ENCODE data around the gene RANBP10. TPM values are rescaled to one million over a fixed set of nuclear protein-coding genes. Genes with fewer than 3 reads are reported as not detected.

Gene RANBP10
- polyA plus RNA-seq, 3 donors from 2014 or later, result 2.6 to 12.4 (median 7.9) TPM

- Mint-ChIP-seq H3K27ac (no peak overlapping the region), H3K27me3 (ENCODE audit: low read depth in 3 of 3) (peaks cover 0 to 2% (median 0%) of the 10 kb centered on the region in 3 donors), H3K36me3 (no peaks in the 10 kb centered on the region), H3K4me1 (peaks cover 18 to 21% of the 10 kb centered on the region in 2 donors), H3K9me3 (no peaks in the 10 kb centered on the region), H3K4me3 (no peak overlapping the region)
- DNase-seq, result no peak
These were observed 23.6 kb downstream of the RANBP10 start for GRCh38 chr16:67782567-67783352.

- H3K4me3 Mint-ChIP-seq, result peak overlapping the region in 1 of 5 donors; percentile 3
- no peaks in the 10 kb centered on the region for H3K9me3 Mint-ChIP-seq
- peak overlapping the region; percentile 64 to 87 (median 82) for H3K27ac Mint-ChIP-seq
- H3K4me1 Mint-ChIP-seq, result peaks cover 18 to 24% of the 10 kb centered on the region in 2 donors
- DNase-seq, result no peak
- H3K36me3 Mint-ChIP-seq, result no peaks in the 10 kb centered on the region
- H3K27me3 Mint-ChIP-seq (ENCODE audit: low read depth in 3 of 3), result peaks cover 0 to 2% (median 0%) of the 10 kb centered on the region in 3 donors
These were observed 24.8 kb downstream of the RANBP10 start for GRCh38 chr16:67781565-67781921.

- Mint-ChIP-seq H3K4me1 (peaks cover 18 to 23% of the 10 kb centered on the region in 2 donors), H3K27ac (peak overlapping the region; percentile 64 to 87 (median 82)), H3K9me3 (no peaks in the 10 kb centered on the region), H3K27me3 (ENCODE audit: low read depth in 3 of 3) (peaks cover 0 to 2% (median 0%) of the 10 kb centered on the region in 3 donors), H3K4me3 (peak overlapping the region in 1 of 5 donors; percentile 3), H3K36me3 (no peaks in the 10 kb centered on the region)
- no peak for DNase-seq
These were observed 25.4 kb downstream of the RANBP10 start for GRCh38 chr16:67780847-67781564.

DNA sequence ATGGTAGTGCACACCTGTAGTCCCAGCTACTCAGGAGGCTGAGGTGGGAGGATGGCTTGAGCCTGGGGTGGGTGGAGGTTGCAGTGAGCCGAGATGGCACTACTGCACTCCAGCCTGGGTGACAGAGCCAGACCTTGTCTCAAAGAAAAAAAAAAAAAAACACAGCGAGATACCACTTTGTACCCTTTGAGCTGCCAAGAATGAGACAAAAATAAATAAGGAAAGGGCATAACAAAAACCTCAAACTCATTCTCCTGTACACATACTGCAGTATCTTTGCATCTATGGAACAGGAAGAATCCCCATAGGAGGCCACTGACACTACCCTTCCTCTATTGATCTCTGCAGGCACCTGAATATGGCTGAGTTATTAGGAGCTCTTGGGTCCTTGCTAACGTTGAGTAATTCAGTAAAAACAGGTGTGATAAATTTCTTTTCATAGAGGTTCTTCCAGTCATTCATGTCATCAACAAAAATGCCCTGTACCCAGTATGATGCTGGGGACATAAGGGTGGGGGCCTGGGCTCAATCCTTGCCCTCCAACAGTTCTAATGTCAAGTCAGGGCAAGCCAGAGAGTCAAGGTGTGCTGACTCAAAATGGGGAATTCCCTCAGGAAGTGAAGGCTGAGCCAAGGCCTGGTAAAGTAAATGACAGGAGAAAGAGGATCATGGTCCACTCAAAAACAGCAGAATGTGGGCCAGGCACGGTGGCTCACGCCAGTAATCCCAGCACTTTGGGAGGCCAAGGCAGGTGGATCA lies 26.9 kb downstream of the RANBP10 start:
- Mint-ChIP-seq H3K9me3 (no peaks in the 10 kb centered on the region), H3K27ac (peak overlapping the region in 2 of 6 donors; percentile 4 to 67), H3K27me3 (ENCODE audit: low read depth in 3 of 3) (peaks cover 0 to 2% (median 0%) of the 10 kb centered on the region in 3 donors), H3K36me3 (no peaks in the 10 kb centered on the region), H3K4me3 (no peak overlapping the region), H3K4me1 (peaks cover 23 to 24% of the 10 kb centered on the region in 2 donors)
- DNase-seq, result no peak

- DNase-seq, result no peak
- Mint-ChIP-seq H3K27me3 (ENCODE audit: low read depth in 3 of 3) (peaks cover 0 to 2% (median 0%) of the 10 kb centered on the region in 3 donors), H3K4me3 (no peak overlapping the region), H3K27ac (no peak overlapping the region), H3K9me3 (no peaks in the 10 kb centered on the region), H3K36me3 (peaks cover 0 to 6% (median under 1%) of the 10 kb centered on the region in 3 donors), H3K4me1 (peaks cover 8 to 10% of the 10 kb centered on the region in 2 donors)
These were observed 31.1 kb downstream of the RANBP10 start for GRCh38 chr16:67775273-67775672.

GRCh38 chr16:67774457-67774853 lies 31.9 kb downstream of the RANBP10 start:
- Mint-ChIP-seq H3K27me3 (ENCODE audit: low read depth in 3 of 3) (peaks cover 0 to 2% (median 0%) of the 10 kb centered on the region in 3 donors), H3K4me1 (peaks cover 5 to 7% of the 10 kb centered on the region in 2 donors), H3K4me3 (no peak overlapping the region), H3K36me3 (peaks cover 0 to 12% (median 4%) of the 10 kb centered on the region in 3 donors), H3K27ac (no peak overlapping the region), H3K9me3 (no peaks in the 10 kb centered on the region)
- no peak for DNase-seq

- H3K27ac Mint-ChIP-seq, result no peak overlapping the region
- H3K4me1 Mint-ChIP-seq, result peaks cover 5 to 7% of the 10 kb centered on the region in 2 donors
- H3K4me3 Mint-ChIP-seq, result no peak overlapping the region
- peaks cover 0 to 12% (median 4%) of the 10 kb centered on the region in 3 donors for H3K36me3 Mint-ChIP-seq
- no peak for DNase-seq
- peaks cover 0 to 2% (median 0%) of the 10 kb centered on the region in 3 donors for H3K27me3 Mint-ChIP-seq (ENCODE audit: low read depth in 3 of 3)
- no peaks in the 10 kb centered on the region for H3K9me3 Mint-ChIP-seq
These were observed 32.5 kb downstream of the RANBP10 start for GRCh38 chr16:67773569-67774456.

DNA sequence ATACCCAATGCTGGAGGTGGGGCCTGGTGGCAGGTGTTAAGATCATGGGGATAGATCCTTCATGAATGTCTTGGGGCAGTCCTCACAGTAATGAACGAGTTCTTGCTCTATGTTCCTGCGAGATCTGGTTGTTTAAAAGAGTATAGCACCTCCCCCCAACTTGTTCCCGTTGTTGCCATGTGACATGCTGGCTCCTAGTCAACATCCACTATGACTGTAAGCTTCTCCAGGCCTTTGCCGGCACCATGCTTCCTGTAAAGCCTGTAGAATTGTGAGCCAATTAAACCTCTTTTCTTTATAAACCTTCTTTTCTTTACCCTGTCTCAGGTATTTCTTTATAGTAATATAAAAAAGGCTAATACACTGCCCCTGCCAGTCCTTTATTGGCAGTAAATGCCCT lies 33.3 kb downstream of the RANBP10 start:
- Mint-ChIP-seq H3K27me3 (ENCODE audit: low read depth in 3 of 3) (peaks cover 0 to 2% (median 0%) of the 10 kb centered on the region in 3 donors), H3K4me3 (no peak overlapping the region), H3K9me3 (no peaks in the 10 kb centered on the region), H3K36me3 (peaks cover 0 to 12% (median 4%) of the 10 kb centered on the region in 3 donors), H3K27ac (no peak overlapping the region), H3K4me1 (peaks cover 5 to 7% of the 10 kb centered on the region in 2 donors)
- DNase-seq, result no peak

- no peaks in the 10 kb centered on the region for H3K9me3 Mint-ChIP-seq
- DNase-seq, result no peak
- peaks cover 0 to 16% (median 4%) of the 10 kb centered on the region in 3 donors for H3K36me3 Mint-ChIP-seq
- H3K4me1 Mint-ChIP-seq, result peaks cover 1 to 7% of the 10 kb centered on the region in 2 donors
- H3K27me3 Mint-ChIP-seq (ENCODE audit: low read depth in 3 of 3), result peaks cover 0 to 2% (median 0%) of the 10 kb centered on the region in 3 donors
- no peak overlapping the region for H3K4me3 Mint-ChIP-seq
- H3K27ac Mint-ChIP-seq, result no peak overlapping the region
These were observed 35.9 kb downstream of the RANBP10 start for GRCh38 chr16:67770346-67770991.

DNA sequence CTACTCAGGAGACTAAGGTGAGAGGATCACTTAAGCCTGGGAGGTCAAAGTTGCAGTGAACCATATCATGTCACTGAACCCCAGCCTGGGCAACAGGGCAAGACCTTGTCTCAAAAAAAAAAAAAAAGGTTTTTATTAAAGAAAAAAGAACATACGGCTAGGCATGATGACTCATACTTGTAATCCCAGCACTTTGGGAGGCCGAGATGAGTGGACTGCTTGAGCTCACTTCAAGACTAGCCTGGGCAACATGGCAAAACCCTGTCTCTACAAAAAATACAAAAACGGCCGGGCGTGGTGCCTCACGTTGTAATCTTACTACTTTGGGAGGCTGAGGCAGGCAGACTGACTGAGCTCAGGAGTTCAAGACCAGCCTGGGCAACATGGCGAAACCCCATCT lies 38.4 kb downstream of the RANBP10 start:
- H3K36me3 Mint-ChIP-seq, result peaks cover 0 to 16% (median 4%) of the 10 kb centered on the region in 3 donors

GRCh38 chr16:67766291-67766690 lies 40.1 kb downstream of the RANBP10 start:
- H3K36me3 Mint-ChIP-seq, result peaks cover 0 to 14% (median 8%) of the 10 kb centered on the region in 3 donors

More for the DNA sequence above, 38.4 kb downstream of the RANBP10 start:
- peaks cover 0 to 1% of the 10 kb centered on the region in 2 donors for H3K4me1 Mint-ChIP-seq
- H3K27ac Mint-ChIP-seq, result no peak overlapping the region
- no peaks in the 10 kb centered on the region for H3K27me3 Mint-ChIP-seq (ENCODE audit: low read depth in 3 of 3)
- H3K9me3 Mint-ChIP-seq, result no peaks in the 10 kb centered on the region
- no peak for DNase-seq
- H3K4me3 Mint-ChIP-seq, result no peak overlapping the region

GRCh38 chr16:67764158-67764667 lies 42.1 kb downstream of the RANBP10 start:
- H3K9me3 Mint-ChIP-seq, result no peaks in the 10 kb centered on the region
- peaks cover 0 to 4% (median 4%) of the 10 kb centered on the region in 3 donors for H3K36me3 Mint-ChIP-seq
- DNase-seq, result no peak
- H3K27me3 Mint-ChIP-seq (ENCODE audit: low read depth in 3 of 3), result peaks cover 0 to 5% (median 0%) of the 10 kb centered on the region in 3 donors
- peaks cover 13 to 16% of the 10 kb centered on the region in 2 donors for H3K4me1 Mint-ChIP-seq
- no peak overlapping the region for H3K27ac Mint-ChIP-seq
- H3K4me3 Mint-ChIP-seq, result no peak overlapping the region

More at GRCh38 chr16:67766291-67766690, 40.1 kb downstream of the RANBP10 start:
- peaks cover 0 to 5% (median 0%) of the 10 kb centered on the region in 3 donors for H3K27me3 Mint-ChIP-seq (ENCODE audit: low read depth in 3 of 3)
- H3K27ac Mint-ChIP-seq, result no peak overlapping the region
- H3K4me3 Mint-ChIP-seq, result no peak overlapping the region
- H3K9me3 Mint-ChIP-seq, result no peaks in the 10 kb centered on the region
- no peak for DNase-seq
- peaks cover 2 to 5% of the 10 kb centered on the region in 2 donors for H3K4me1 Mint-ChIP-seq
